ENCODE measurements around the gene PDLIM1. TPM values are rescaled to one million over a fixed set of nuclear protein-coding genes. Genes with fewer than 3 reads are reported as not detected.

Gene PDLIM1
- total RNA-seq, 4 donors from 2014 or later = 71.4 to 112 (median 77.7) TPM

DNA sequence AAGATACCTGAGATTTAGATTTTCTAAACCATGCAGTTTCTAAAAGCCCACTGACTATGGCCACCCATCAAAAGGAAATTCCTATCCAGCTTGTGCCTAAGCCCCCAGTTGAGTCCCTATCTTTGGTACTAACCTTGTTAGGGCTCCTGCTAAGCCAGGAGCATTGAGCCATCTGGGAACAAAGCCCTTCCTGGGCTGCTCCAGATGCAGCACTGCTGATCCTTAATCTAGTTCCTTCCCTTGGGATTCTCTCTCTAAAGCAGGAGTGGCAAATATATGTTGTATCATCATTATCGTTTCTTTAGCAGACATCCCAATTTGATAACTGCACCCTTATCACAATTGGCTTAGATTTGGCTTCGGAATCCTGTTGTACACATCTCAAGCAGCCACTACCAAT lies 24.7 kb upstream of the PDLIM1 start:
- WGBS = 88% methylated on average over 2 of the region's 2 CpGs
- no peaks in the 10 kb centered on the region for H3K9me3 ChIP-seq
- no peak for TF ChIP-seq POLR2AphosphoS5 (IDR thresholded peaks at IDR 0.05)
- no peak for TF ChIP-seq POLR2A (IDR thresholded peaks at IDR 0.05)
- no peak for TF ChIP-seq CTCF (IDR thresholded peaks at IDR 0.05)
- TF ChIP-seq EP300 (IDR thresholded peaks at IDR 0.05) = no peak
- H3K4me3 ChIP-seq = no peak overlapping the region
- no peak overlapping the region for H3K27ac ChIP-seq
- peaks cover 32% of the 10 kb centered on the region for H3K36me3 ChIP-seq
- no peaks in the 10 kb centered on the region for H3K27me3 ChIP-seq
- DNase-seq (ENCODE audit: low spot score in 2 of 2) = no peak
- no peaks in the 10 kb centered on the region for H3K4me1 ChIP-seq

GRCh38 chr10:95314192-95314918 lies 23.6 kb upstream of the PDLIM1 start:
- no peak for TF ChIP-seq POLR2AphosphoS5 (IDR thresholded peaks at IDR 0.05)
- TF ChIP-seq CTCF (IDR thresholded peaks at IDR 0.05) = no peak
- no peak for TF ChIP-seq POLR2A (IDR thresholded peaks at IDR 0.05)
- no peak for TF ChIP-seq EP300 (IDR thresholded peaks at IDR 0.05)
- H3K36me3 ChIP-seq = peaks cover 30% of the 10 kb centered on the region
- H3K27ac ChIP-seq = no peak overlapping the region
- H3K27me3 ChIP-seq = no peaks in the 10 kb centered on the region
- H3K4me1 ChIP-seq = peaks cover 9% of the 10 kb centered on the region
- no peak overlapping the region for H3K4me3 ChIP-seq
- DNase-seq (ENCODE audit: low spot score in 2 of 2) = no peak
- no peaks in the 10 kb centered on the region for H3K9me3 ChIP-seq
- WGBS = 89% methylated on average over 3 of the region's 4 CpGs

DNA sequence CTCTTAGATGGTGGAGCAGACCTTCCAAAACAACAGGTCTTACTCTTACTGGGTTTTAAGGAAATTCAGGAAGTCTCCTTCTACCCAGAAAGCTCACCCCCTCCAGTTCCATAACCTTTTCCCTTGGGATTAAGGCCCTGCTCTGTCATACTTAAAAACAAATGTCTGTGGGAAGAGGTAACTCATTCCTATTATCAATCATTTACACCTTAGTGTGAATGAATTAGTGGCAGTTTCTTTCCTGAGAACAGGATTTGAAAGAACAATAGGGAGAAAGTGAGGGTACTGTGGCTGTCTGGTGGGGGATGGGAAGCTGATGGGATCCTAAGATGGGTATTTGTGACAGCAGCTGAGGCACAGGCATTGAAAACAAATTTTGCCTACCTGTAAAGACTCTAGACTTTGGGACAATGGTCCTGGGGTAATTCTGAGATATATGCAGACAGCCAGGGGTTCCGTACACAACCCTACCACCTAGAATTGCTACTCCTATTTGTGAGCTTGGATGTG lies 22.2 kb upstream of the PDLIM1 start:
- Histone ChIP-seq H3K9me3 (no peaks in the 10 kb centered on the region), H3K36me3 (peaks cover 27% of the 10 kb centered on the region), H3K27ac (no peak overlapping the region), H3K4me1 (peaks cover 16% of the 10 kb centered on the region), H3K4me3 (no peak overlapping the region), H3K27me3 (no peaks in the 10 kb centered on the region)
- TF ChIP-seq POLR2AphosphoS5 (IDR thresholded peaks at IDR 0.05) (no peak), POLR2A (IDR thresholded peaks at IDR 0.05) (no peak), EP300 (IDR thresholded peaks at IDR 0.05) (no peak), CTCF (IDR thresholded peaks at IDR 0.05) (no peak)
- 95% methylated on average over 1 of the region's 1 CpG for WGBS
- no peak for DNase-seq (ENCODE audit: low spot score in 2 of 2)

DNA sequence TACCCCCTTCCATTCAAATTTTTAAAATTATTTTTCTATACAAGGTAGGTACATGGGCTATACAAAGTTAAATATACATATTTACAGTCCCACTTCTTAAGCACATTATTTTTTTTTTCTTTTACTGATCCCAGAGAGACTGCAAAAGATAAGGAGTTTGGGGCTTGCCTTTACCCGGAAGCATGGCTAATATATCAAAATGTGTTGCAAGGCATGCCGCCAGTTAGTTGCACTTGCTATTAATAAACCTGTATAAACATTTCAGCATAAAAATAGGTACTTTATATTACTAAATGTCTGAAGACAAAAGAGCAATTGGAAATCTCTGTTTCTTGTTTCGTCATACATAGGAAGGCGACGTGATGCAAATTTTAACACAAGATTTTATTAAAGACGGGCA lies 21.5 kb upstream of the PDLIM1 start:
- Histone ChIP-seq H3K4me1 (peaks cover 16% of the 10 kb centered on the region), H3K27ac (no peak overlapping the region), H3K36me3 (peaks cover 24% of the 10 kb centered on the region), H3K4me3 (no peak overlapping the region), H3K27me3 (no peaks in the 10 kb centered on the region), H3K9me3 (no peaks in the 10 kb centered on the region)
- no peak for DNase-seq (ENCODE audit: low spot score in 2 of 2)
- no peak for TF ChIP-seq POLR2AphosphoS5 (IDR thresholded peaks at IDR 0.05)
- no peak for TF ChIP-seq POLR2A (IDR thresholded peaks at IDR 0.05)
- no peak for TF ChIP-seq CTCF (IDR thresholded peaks at IDR 0.05)
- TF ChIP-seq EP300 (IDR thresholded peaks at IDR 0.05) = no peak
- 82% methylated on average over 6 of the region's 6 CpGs for WGBS

GRCh38 chr10:95309958-95310357 lies 19.2 kb upstream of the PDLIM1 start:
- H3K4me3 ChIP-seq = no peak overlapping the region
- peaks cover 12% of the 10 kb centered on the region for H3K36me3 ChIP-seq
- no peaks in the 10 kb centered on the region for H3K27me3 ChIP-seq
- WGBS = 34% methylated on average over 1 of the region's 1 CpG
- H3K9me3 ChIP-seq = no peaks in the 10 kb centered on the region
- peaks cover 16% of the 10 kb centered on the region for H3K4me1 ChIP-seq
- DNase-seq (ENCODE audit: low spot score in 2 of 2) = no peak
- H3K27ac ChIP-seq = no peak overlapping the region
- TF ChIP-seq POLR2A (IDR thresholded peaks at IDR 0.05) = no peak
- no peak for TF ChIP-seq CTCF (IDR thresholded peaks at IDR 0.05)
- no peak for TF ChIP-seq EP300 (IDR thresholded peaks at IDR 0.05)
- no peak for TF ChIP-seq POLR2AphosphoS5 (IDR thresholded peaks at IDR 0.05)
